A549 (cell line): ENCODE data around the gene MSGN1.

Source experiments
- ESRRA ChIP-seq: fragments of 150-350 bp; IDR thresholded peaks from 2 replicates; pipeline ENCODE4 v1.6.1; 2014; ENCODE audit warnings: mild to moderate bottlenecking, low read length, borderline replicate concordance
- POLR2A ChIP-seq: IDR thresholded peaks from 2 replicates; pipeline ENCODE4 v1.6.1; 2012; ENCODE audit warnings: mild to moderate bottlenecking, low read length
- TF ChIP-seq, protein P1 (sequence below): fragments of >200 bp; sonication (Bioruptor Twin); formaldehyde crosslinking; IDR thresholded peaks from 3 replicates; pipeline ENCODE4 v1.5.1; 2016

DNA sequence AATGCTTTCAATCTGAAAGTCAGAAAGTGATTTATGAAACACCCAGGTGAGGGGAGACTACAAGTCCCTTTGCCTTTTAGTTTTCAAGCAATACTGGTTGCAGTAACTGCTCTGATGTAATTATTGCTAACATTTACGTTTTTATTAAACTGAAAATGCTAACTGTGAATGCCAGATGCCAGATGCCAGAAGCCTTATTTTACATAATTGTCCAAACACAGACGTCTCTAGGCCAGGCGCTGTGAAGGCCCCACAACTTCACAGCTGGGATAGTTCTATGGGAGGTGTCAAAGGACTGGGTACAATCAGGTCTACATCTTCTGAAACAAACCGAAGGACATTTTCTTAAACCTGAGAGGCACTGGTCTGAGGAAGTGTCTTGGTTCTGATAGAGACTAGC, 27.5 kb upstream of the MSGN1 start:
- TF ChIP-seq POLR2A, result no peak
- TF ChIP-seq, protein P1, sequence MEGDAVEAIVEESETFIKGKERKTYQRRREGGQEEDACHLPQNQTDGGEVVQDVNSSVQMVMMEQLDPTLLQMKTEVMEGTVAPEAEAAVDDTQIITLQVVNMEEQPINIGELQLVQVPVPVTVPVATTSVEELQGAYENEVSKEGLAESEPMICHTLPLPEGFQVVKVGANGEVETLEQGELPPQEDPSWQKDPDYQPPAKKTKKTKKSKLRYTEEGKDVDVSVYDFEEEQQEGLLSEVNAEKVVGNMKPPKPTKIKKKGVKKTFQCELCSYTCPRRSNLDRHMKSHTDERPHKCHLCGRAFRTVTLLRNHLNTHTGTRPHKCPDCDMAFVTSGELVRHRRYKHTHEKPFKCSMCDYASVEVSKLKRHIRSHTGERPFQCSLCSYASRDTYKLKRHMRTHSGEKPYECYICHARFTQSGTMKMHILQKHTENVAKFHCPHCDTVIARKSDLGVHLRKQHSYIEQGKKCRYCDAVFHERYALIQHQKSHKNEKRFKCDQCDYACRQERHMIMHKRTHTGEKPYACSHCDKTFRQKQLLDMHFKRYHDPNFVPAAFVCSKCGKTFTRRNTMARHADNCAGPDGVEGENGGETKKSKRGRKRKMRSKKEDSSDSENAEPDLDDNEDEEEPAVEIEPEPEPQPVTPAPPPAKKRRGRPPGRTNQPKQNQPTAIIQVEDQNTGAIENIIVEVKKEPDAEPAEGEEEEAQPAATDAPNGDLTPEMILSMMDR, result no peak
- TF ChIP-seq ESRRA, result no peak
